ENCODE results near the gene GRIK3. TPM values are rescaled to one million over a fixed set of nuclear protein-coding genes. Genes with fewer than 3 reads are reported as not detected.

Gene GRIK3
- total and polyA plus RNA-seq, 2 of the 8 experiments (the other 6 are each of a cell fraction or from before 2014, with no cell fraction given), result 2.1 to 3.4 TPM

- TF ChIP-seq SAP30 (IDR thresholded peaks at IDR 0.05; ENCODE audit: insufficient read depth, insufficient replicate concordance, low read length) (no peak), NRF1 (IDR thresholded peaks at IDR 0.05; ENCODE audit: low read depth, low read length) (no peak), GABPA (IDR thresholded peaks at IDR 0.05; ENCODE audit: borderline replicate concordance, insufficient read depth, low read length) (no peak), USF2 (IDR thresholded peaks at IDR 0.05; ENCODE audit: low read length) (no peak), ATF3 (IDR thresholded peaks at IDR 0.05; ENCODE audit: insufficient read depth, low read depth, low read length) (no peak), RNF2 (IDR thresholded peaks at IDR 0.05; ENCODE audit: borderline replicate concordance, low read depth, low read length, missing control alignments, poor library complexity, severe bottlenecking) (no peak), POLR2A (IDR thresholded peaks at IDR 0.05; ENCODE audit: control extremely low read depth in 1 of 2, low read depth in 2 of 2, low read length in 2 of 2) (no peak)
These were observed 257.1 kb downstream of the GRIK3 start (continued) for GRCh38 chr1:36776948-36777831.
